ENCODE measurements around the gene ZMYM3.

The ZMYM3 gene

GRCh38 chrX:71252221-71252620, 1.7 kb downstream of the ZMYM3 start:
- DNase-seq, result no peak

DNA sequence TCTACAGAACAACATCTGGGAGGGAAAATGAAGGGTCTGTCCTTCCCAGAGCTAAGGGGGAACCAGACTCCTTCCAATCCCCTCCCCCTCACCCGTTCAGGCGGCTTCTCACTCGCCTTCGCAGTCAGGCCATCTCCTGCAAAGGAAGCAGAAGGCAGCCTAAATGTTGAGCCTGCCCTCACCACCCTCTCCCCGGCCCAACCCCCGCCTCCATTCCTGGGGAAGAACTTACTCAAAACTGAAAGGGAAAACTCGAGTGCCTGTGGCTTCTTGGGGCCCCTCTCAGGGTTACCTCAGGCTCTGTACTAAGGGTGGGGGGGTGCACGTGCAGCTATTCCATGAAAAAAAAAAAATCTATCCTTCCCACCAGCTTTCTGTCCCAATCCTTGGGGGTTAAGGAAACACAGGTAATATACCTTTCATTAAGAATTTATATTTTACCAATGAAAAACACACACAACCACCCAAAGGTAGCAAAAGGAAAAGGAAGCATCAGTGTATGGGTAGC, 2.4 kb downstream of the ZMYM3 start:
- no peak for DNase-seq

DNA sequence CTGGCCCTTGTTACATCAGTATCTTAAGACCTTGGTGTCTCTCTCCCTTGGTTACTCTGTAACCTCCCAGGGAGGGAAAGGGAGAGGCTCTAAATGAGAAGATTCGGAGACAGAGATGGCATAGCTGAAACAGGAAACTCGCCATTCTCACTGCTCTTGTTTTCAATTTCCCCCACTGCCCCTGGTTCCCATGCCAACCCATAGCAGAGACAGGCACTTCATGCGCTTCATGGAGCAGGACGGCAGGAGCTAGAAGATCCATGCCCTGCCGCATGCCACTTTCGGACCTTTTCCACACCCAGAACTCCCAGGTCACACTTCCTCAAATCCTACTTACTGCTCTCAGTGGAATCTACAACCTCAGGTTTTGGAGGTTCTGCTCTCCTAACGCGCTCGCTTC, 3.1 kb downstream of the ZMYM3 start:
- no peak for DNase-seq

GRCh38 chrX:71245159-71245558, 8.8 kb downstream of the ZMYM3 start:
- no peak for DNase-seq

- no peak for DNase-seq
Observed at GRCh38 chrX:71244359-71245128, 9.4 kb downstream of the ZMYM3 start.

GRCh38 chrX:71241301-71241700, 12.6 kb downstream of the ZMYM3 start:
- no peak for DNase-seq

GRCh38 chrX:71239781-71240180, 14.2 kb downstream of the ZMYM3 start:
- DNase-seq, result no peak

- DNase-seq, result no peak
Observed at GRCh38 chrX:71236836-71237235, 17.1 kb downstream of the ZMYM3 start.

- no peak for DNase-seq
Observed at GRCh38 chrX:71235482-71235881, 18.5 kb downstream of the ZMYM3 start.

DNA sequence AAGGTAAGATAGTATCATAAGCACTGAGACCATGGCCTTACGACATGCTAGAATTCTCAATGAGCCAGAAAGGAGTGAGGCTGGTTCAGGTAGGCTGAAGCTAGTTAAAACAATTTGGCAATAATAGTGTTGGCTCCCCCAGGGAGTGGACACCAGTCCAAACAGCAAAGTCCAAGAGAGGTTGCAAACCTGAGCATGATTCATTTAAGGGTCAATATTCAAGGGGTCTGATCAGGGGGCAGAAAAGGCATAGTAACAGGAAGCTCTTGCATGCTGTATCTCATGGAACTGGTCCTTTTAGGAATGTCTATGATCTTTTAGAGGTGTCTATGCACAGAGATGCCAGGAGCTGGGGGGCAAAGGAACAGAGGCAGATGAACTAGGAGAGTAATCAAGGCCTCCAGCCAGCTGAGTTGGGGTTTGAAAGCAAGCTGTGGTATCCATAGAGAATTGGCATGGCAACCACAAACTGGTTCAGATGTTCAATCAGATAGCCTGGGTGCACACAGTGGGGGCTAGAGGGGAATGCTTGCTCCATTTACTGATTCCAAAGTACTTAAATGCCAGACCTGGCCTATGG, 25.8 kb downstream of the ZMYM3 start:
- DNase-seq, result no peak

DNA sequence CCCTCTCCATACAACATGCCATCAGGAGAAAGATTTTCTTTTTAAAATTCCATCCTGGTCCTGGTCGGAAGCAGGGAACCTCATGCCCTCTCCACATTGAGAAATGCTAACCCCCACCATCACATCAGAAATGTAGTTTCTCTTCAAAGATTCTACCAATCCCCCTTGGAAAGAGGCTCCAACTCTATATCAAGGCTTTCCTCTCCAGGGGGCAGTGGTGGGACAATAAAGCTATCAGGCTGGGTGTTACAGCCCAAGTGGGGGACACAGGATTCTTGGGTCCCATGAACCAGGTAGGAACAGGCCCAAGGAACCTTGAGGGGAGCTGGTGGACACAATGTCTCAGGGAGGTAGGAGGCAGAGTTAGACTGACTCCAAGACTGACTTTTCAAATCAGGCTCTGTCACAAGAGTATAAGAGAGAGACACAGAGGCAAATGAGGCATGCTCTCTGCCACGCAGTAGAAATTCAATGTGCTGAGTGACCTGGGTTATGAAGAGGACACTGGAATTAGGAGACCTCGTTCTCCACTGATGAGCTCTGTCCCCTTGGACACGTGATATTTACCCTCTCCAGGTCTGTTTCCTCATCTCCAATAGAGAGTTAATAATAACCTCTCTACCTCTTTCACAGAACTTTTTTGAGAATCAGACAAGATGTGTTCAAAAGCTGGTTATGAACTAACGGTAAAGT, 26.4 kb downstream of the ZMYM3 start:
- no peak for DNase-seq

DNA sequence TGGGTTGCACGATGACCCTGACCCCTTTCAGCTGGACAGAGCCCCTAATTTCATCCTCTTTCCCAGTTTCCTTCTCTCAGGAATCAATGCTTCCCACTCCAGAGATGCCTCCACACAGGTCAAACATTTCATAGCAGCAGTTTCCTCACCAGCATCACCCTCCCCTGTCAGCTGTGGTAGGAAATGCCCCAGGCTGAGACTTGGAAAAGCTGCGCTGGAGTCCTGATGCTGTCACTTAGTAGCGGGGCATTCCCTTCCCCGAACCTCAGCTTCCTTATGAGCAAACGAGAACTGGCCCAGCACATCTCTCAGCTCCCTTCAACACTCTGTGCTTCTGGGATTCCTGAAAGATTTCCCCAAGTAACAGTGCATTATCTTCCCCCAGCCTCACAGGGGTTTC, 28.3 kb downstream of the ZMYM3 start:
- no peak for DNase-seq

GRCh38 chrX:71225009-71225408, 28.9 kb downstream of the ZMYM3 start:
- no peak for DNase-seq

GRCh38 chrX:71224098-71224708, 29.7 kb downstream of the ZMYM3 start:
- DNase-seq, result no peak

GRCh38 chrX:71222929-71223328, 31.0 kb downstream of the ZMYM3 start, which contains the start of gene GJB1:
Gene GJB1 (plus strand): TSS chrX:71223224. CDS start chrX:71223708, 484 bp downstream.
- DNase-seq, result no peak

- no peak for DNase-seq
Observed at GRCh38 chrX:71221145-71221544, 32.8 kb downstream of the ZMYM3 start.

- DNase-seq, result no peak
Observed at GRCh38 chrX:71217298-71217697, 36.6 kb downstream of the ZMYM3 start.

- DNase-seq, result peak; percentile 82 to 97
Observed at GRCh38 chrX:71216485-71216884, 37.5 kb downstream of the ZMYM3 start.

DNA sequence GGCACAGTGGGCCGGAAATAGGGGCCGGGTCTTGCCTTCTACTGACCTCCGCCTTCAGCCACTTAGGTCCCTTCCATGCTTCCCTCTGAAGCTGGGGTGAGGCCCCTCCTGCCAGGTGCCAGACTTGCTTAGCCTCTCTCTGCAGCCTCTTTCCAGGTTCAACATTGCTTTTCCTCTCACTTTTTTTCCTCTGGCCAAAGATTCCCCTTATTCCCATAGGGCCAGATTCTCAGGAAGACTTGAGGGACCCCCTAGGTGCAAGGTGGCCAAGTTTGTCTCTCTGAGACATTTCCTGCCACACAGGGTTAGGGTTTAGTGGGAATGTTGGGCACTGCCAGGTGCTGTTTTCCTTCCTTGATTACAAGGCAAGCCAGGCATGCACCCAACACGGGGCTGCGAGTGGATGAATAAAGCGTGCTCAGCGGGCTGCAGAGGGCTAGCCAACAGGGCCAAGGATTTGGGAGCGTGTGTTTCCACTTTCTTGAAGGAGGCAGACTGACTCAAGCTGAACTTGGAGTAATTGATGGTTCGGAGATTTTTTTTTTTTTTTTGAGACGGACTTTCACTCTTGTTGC, 38.5 kb downstream of the ZMYM3 start:
- DNase-seq, result peak in 1 of 2 experiments; percentile 66

- DNase-seq, result peak; percentile 44 to 70
Observed at GRCh38 chrX:71214604-71215337, 39.2 kb downstream of the ZMYM3 start.

- no peak for DNase-seq
Observed at GRCh38 chrX:71214152-71214551, 39.8 kb downstream of the ZMYM3 start.

DNA sequence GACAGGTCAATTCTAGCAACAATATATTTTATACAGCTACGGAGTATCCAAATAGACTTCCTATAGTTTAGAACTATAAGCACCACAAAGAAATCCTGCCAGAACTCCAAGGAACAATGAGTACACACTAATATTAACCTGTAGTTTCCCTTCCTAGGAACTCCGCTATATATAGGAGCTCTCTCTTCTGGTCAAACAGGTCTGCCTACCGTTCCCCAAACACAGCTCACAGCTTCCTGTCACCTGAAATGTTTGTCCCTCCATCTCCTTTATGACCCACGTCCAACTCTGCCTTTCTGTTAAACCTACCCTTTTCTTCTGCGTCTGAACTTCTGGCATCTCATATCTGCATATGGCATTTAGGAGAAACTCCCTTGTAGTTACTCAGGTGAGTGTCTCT, 41.4 kb downstream of the ZMYM3 start:
- DNase-seq, result no peak

Measured in NCI-H2081 (cell line).